Stimulated activated naive CD4-positive, alpha-beta T cell treated with Interleukin-2 at 50 U/mL for 16 hours (primary cell): ENCODE measurements around the gene RNASE4.
A peak's percentile ranks its signal among the peaks of the same experiment; 100 is the strongest.
"Not testable (repeated sequence)": the region's sequence is repeated elsewhere in the genome, so short reads cannot be mapped to it uniquely, and the experiment has no call there.

Experiments
- DNase-seq: peaks from one replicate; lab custom pipeline; 2025; lab: John Stamatoyannopoulos, UW

RNASE4 gene, protein sequence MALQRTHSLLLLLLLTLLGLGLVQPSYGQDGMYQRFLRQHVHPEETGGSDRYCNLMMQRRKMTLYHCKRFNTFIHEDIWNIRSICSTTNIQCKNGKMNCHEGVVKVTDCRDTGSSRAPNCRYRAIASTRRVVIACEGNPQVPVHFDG

DNA sequence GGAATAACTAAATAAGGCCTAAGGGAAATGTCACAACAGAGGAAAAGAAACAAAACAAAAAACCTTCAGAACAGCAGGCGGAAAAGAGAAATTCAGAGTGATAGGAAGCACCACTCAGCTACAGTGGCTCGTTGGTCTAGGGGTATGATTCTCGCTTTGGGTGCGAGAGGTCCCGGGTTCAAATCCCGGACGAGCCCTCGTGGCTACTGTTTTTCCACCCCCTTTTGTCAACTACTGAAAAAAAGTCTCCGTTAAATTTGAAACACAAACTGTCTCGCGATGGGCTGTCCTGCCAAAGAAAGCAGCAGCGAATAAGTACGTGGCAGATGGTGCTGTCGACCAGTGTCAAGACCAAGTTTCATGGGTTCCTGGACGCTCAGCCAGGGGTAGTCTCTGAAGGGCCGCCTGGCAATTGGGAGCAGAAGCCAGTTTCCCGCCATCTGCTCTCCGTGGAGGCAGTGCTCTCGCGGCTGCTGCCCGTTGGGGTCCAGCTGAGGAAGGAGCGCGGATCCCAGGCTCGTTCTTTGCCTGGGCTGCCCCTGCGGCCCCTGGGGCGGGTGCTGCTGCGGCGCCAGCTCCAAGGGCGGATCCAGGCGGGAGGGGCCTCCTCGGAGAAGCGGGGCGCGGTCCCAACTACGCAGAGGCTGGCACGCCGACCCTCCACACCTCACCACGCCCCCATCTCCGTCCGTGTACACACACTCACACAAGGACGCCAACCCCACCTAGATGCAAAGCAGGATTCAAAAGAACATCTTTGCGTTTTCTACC, at the start of gene RNASE4:
Gene RNASE4 (plus strand): TSS at position 670 of the 771 bp plus-strand sequence. CDS start 14,812 bp downstream, outside the sequence.
- DNase-seq = peak; percentile 67

- no peak for DNase-seq
These were observed 42.8 kb upstream of the RNASE4 start, which contains the start of gene OR6S1 for GRCh38 chr14:20641591-20641990. TSS of gene OR6S1 (minus strand) at chr14:20641691. CDS start at chr14:20641691, 0 bp downstream.

DNA sequence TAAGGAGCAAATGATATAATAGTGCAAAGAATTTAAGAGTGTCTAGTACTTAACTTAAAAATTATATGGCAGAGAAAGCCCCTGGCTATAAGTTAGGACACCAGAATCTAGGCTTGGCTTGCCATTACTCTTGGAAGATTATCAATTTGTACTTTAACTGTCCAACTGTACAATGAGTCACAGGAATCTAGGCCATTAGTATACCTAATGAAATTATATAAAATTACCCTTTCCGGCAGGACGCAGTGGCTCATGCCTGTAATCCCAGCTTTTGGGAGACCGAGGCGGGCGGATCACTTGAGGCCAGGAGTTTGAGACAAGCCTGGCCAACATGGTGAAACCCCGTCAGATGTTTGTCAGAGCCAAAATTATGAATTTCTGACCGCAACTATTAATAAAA, 42.2 kb upstream of the RNASE4 start:
- DNase-seq = no peak

GRCh38 chr14:20642755-20643154, 41.6 kb upstream of the RNASE4 start:
- DNase-seq = not testable (repeated sequence)

DNA sequence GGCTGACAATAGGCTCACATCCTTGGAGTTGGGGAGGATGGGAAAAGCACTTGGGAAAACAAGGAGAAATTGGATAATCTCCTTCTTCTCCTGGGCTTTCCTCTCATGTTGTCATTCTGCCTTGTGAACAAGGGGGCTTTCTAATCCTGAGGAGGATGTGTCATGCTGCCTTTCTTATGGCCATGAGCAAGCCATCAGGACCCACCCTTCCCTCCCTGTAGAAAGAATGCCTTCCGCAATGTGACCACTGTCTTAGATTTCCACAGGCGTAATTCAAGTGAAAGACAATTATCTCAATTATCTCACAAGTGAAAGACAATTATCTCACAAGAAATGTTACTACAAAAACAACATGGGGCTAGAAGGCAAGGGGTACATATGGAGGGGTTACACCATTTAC, 39.8 kb upstream of the RNASE4 start:
- DNase-seq = no peak

DNA sequence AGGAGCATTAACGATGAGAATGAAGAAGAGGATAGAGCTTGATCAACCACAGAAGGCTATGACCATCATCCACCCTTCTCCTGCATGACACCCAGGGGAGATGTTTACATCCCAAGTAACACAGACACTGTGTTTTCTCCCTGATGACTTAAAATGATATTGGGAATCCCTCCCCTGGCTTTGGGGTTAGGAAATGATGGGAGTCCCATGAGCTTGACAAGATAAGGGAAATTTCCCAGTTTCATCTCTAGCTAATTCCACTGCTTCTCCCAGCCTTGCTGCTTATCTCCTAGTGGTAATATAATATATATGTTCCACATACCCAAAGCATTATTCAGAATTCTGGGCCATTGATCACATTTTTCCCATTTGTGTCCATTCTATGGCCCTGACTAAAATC, 38.9 kb upstream of the RNASE4 start:
- no peak for DNase-seq

DNA sequence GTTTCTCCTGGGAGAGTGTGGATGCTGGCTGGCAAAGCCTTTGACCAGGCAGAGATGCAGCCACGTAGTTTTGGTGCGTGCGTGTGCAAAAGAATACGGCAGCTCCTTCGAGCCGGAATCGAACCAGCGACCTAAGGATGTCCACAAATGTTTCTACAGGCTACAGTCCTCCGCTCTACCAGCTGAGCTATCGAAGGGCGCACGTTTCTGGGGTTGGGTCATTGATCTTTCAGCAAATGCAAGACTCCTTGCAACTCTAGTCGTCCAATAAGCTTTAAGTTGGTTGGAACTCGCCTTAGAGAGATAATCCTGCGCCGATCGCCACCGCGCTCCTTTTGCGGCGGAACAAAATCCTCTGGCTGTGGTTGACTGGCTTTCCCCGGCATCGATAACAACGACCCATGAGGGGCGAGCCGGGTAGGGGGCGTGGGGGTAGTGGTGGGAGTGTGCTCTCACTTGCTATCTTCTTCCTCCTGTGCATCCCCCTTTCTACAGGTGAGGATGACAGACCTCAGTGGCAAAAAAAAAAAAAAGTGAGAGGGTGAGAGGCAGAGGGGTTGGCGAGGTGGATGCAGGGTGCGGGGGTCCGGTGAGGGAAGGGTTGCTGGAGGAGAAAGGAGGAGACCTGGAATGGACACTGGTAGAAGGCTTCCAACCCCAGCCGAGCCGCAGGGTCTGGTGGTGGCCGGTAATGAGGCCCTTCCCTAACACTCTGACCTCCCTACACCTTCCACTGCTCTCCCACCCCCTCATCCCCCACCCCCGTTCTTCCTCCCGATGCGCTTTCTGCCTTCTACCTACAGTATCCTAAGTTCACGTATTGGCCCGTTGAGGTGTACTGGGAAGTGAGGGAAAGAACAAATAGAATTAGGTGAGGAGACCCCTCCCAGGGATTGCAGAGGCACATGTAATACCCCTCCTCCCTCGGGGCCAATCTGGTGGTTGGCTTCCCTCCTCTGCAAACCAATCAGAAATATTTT, 31.1 kb upstream of the RNASE4 start:
- DNase-seq = peak; percentile 29

GRCh38 chr14:20655851-20656250, 28.5 kb upstream of the RNASE4 start:
- no peak for DNase-seq

DNA sequence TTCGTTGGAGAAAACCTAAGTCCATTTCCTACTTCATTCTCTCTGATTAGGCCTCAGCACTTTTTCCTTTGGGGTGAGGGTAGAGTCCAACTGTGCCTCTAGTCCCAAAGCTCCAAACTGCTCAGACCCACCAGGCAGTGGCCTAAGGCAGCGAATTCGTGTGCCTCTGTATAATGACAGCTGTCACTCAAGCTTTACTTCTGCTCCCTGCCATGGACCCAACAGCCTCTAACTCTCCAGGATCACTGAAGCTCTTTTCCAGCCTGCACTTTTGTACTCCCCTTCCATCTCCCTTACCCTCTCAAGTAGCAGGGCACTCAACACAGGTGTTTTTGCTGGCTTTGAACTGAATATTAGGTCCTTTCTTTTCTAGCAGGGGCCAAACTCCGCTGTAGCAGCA, 28.1 kb upstream of the RNASE4 start:
- no peak for DNase-seq

DNA sequence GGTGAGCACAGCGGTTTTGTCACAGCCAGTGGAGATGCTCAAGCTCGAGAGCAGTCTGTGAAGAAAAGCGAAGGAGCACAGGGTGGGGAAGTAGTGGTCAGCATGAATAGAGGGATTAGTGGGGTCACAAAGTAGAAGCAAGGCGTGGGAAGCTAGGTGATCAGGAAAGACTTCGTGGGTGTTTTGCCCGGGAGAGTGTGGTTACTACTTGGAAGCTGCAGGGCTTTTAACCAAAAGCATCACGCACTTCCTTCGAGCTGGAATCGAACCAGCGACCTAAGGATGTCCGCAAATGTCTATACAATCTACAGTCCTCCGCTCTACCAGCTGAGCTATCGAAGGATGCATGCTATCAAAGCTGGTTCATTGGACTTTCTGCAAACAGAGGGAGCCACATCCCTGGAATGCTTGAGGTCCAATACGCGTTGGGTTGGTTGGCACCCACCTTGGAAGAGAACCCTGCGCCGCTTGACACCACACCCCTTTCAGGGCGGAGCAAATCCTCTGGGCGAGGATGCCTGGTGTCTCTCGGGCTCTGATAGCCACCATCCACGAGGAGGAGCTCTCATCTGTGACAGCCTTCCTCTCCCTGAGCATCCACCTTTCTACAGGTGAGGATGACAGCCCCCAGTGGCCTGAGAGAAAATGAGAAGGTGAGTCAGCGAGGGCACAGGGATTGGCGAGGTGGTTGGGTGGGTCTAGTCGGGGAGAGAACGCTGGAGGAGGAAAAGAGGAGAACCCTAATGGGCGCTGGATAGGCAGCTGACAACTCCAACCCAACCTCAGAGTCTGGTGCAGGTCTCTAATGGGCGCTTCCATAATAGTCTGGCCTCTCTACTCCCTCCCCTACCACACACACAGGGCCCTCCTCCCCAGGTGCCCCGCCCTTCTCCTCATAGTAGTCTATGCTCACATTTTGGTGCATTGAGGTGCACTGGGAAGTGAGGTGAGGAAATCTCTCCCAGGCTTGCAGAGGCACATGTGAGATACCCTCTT, 26.8 kb upstream of the RNASE4 start:
- no peak for DNase-seq

DNA sequence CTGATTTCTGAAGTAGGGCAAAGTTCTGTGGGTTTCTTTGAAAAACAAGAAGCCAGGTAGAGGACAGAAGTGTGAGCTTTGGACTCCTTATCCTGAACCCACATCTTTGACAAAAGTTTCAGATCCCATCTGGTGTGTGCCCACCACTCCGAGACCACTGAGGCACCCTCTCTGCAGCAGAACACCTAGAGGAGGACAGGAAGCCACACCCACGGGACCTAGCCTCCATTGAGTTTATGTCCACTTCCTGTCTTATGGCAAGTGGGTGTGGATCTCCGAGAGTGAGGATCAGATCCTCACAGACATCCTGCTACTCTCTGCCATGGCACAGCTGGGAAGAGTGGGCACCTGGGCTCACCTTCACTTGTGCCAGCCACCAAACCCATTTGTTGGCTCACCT, 26.1 kb upstream of the RNASE4 start:
- DNase-seq = no peak

- DNase-seq = no peak
These were observed 25.0 kb upstream of the RNASE4 start for GRCh38 chr14:20659336-20659735.

DNA sequence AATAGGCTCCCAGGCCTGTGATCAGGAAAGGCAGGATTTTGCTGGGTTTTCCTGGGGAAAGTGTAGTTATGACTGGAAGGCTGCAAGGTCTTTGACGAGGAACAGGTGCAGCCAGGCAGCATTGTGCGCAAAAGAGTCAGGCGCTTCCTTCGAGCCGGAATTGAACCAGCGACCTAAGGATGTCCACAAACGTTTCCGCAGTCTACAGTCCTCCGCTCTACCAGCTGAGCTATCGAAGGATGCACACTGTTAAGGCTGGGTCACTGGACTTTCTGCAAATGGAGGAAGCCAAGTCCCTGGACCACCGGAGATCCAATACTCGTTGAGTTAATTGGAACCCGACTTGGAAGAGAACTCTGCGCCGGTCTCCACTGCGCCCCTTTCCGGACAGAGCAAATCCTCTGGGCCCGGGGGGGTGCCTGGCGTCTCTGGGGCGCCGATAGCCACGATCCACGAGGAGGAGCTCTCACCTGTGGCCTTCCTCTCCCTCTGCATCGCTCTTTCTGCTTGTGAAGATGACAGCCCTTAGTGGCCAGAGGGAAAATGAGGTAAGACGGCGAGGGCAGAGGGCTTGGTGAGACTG, 24.5 kb upstream of the RNASE4 start:
- DNase-seq = no peak

DNA sequence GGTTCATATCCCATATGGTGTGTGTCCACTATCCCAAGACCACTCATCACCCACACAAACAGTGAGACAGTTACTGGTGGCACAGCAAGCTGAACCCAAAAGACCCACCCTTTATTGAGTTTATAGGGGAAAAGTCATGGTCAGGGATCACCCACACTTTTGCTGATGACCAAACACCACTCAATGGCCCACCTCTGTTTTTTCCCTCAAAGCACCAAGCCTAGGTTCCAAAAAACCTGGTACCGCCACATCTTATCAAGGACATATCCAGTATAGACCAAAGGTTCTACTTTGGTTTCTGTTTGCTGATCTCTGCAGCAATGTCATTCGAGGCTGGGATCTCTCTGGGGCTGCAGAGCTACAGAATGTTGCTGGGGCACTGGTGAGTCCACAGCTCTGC, 23.2 kb upstream of the RNASE4 start:
- DNase-seq = no peak

DNA sequence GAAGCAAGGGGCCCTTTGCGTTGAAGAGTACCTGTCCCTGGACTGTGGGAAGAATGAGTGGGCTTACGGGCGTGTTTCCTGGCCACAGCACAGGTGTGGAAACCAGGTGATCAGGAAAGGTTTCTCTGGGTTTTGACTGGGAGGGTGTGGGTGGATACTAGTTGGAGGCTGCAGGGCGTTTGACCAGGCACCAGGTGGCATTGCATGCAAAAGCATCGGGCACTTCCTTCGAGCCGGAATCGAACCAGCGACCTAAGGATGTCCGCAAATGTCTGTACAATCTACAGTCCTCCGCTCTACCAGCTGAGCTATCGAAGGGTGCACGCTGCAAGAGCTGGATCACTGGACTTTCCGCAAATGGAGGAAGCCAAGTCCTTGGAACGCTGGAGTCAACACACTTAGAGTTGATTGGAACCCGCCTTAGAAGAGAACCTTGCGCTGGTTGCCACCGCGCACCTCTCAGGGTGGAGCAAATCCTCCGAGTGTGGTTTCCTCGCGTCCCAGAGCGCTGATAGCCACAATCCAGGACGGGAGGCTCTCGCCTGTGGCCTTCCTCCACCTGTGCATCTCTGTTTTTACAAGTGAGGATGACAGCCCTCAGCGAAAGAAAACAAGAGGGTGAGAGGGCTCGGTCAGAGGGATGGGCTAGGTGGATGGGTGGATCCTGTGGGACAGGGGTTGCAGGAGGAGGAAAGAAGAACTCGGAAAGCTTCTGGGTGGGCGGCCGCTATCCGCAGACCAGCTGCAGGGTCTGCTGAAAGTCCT, 21.2 kb upstream of the RNASE4 start:
- DNase-seq = peak; percentile 69

- not testable (repeated sequence) for DNase-seq
These were observed 17.9 kb upstream of the RNASE4 start for GRCh38 chr14:20666400-20666961.

- no peak for DNase-seq
These were observed 16.4 kb upstream of the RNASE4 start for GRCh38 chr14:20667957-20668356.

- no peak for DNase-seq
These were observed 15.4 kb upstream of the RNASE4 start for GRCh38 chr14:20668969-20669368.

- DNase-seq = no peak
These were observed 12.6 kb upstream of the RNASE4 start for GRCh38 chr14:20671597-20672283.
